B cell (primary cell): ENCODE data around the gene GRK5. TPM values are rescaled to one million over a fixed set of nuclear protein-coding genes. Genes with fewer than 3 reads are reported as not detected.
"Not testable (repeated sequence)": the region's sequence is repeated elsewhere in the genome, so short reads cannot be mapped to it uniquely, and the experiment has no call there.

Experiments
- ATAC-seq: fragments of 200-7000 bp; cut with Tn5 transposase; one replicate; pipeline ENCODE4 v1.10.0; 2021; ENCODE audit warnings: low read depth, mild to moderate bottlenecking, moderate number of reproducible peaks, moderate library complexity
- CTCF ChIA-PET: fragments of 350-600 bp; sonication (Branson Sonifier 250); formaldehyde crosslinking; loops from one replicate; lab custom pipeline; 2021; ENCODE audit warnings: antibody characterized with exemption, inconsistent platforms; lab: Charles Lee
- POLR2A ChIA-PET: fragments of 350-600 bp; sonication (Branson Sonifier 250); formaldehyde crosslinking; loops from one replicate; lab custom pipeline; 2021; ENCODE audit warnings: antibody characterized with exemption; lab: Charles Lee
- DNase-seq: peaks from one replicate; pipeline ENCODE4 v3.0.0; 2013
- H2AFZ ChIP-seq: 2 replicates; pipeline ENCODE4 v1.6.1; 2012; ENCODE audit warnings: mild to moderate bottlenecking, low read depth, low read length; ENCODE audit not compliant: insufficient read depth, poor library complexity, severe bottlenecking
- H3K27ac ChIP-seq, 2 donors: 1 replicate in 1 of 2; 2 replicates in 1 of 2; pipeline ENCODE4 v1.5.1; 2012 to 2013; ENCODE audit warnings: low read length in 2 of 2, mild to moderate bottlenecking in 2 of 2, moderate library complexity in 1 of 2
- H3K27me3 ChIP-seq, 4 experiments: fragments of 200-600 bp in 1 of 4; sonication (generic) in 1 of 4; replicated peaks in 1 of 4; 1 replicate in 2 of 4; 2 replicates in 2 of 4; pipeline versions ENCODE4 v1.6.1 to v1.7.0; 2013 to 2016; ENCODE audit warnings: low read length in 3 of 4, mild to moderate bottlenecking in 2 of 4, mixed read lengths in 1 of 4, moderate library complexity in 1 of 4; ENCODE audit not compliant: insufficient read depth in 4 of 4, control insufficient read depth in 3 of 4; ENCODE audit errors: control extremely low read depth in 1 of 4
- H3K36me3 ChIP-seq, 2 experiments: replicated peaks in 1 of 2; 1 replicate in 1 of 2; 2 replicates in 1 of 2; pipeline versions ENCODE4 v1.6.1 to v1.7.1; 2013; ENCODE audit warnings: low read length in 1 of 2; ENCODE audit not compliant: insufficient read depth in 2 of 2, control insufficient read depth in 1 of 2; ENCODE audit errors: control extremely low read depth in 1 of 2, extremely low read depth in 1 of 2
- H3K4me1 ChIP-seq, 2 donors: fragments of 200-600 bp in 1 of 2; sonication (generic) in 1 of 2; 1 replicate in 1 of 2; 2 replicates in 1 of 2; pipeline versions ENCODE4 v1.5.1 to v1.6.1; 2013 to 2017; ENCODE audit warnings: low read length in 2 of 2; ENCODE audit not compliant: control insufficient read depth in 2 of 2, insufficient read depth in 2 of 2
- H3K4me2 ChIP-seq: replicated peaks from 2 replicates; pipeline ENCODE3; 2012; ENCODE audit warnings: mild to moderate bottlenecking, low read depth, low read length; ENCODE audit not compliant: poor library complexity, severe bottlenecking
- H3K4me3 ChIP-seq, 5 experiments: fragments of 200-600 bp in 1 of 5; sonication (generic) in 1 of 5; 1 replicate in 3 of 5; 2 replicates in 2 of 5; pipeline versions ENCODE4 v1.5.1 to v1.7.0; 2011 to 2016; ENCODE audit warnings: low read length in 4 of 5, mild to moderate bottlenecking in 4 of 5, low read depth in 2 of 5, control low read depth in 1 of 5, moderate library complexity in 1 of 5; ENCODE audit not compliant: insufficient read depth in 1 of 5; ENCODE audit errors: control extremely low read depth in 1 of 5, extremely low read depth in 1 of 5
- H3K79me2 ChIP-seq: fragments of 200-600 bp; sonication (generic); one replicate; pipeline ENCODE4 v1.6.0; 2016; ENCODE audit warnings: low read length; ENCODE audit not compliant: control insufficient read depth, insufficient read depth
- H3K9ac ChIP-seq: fragments of 200-600 bp; sonication (generic); 2 replicates; pipeline ENCODE4 v1.6.1; 2017; ENCODE audit warnings: mild to moderate bottlenecking, low read length, moderate library complexity
- H3K9me3 ChIP-seq, 3 donors: one replicate each; pipeline versions ENCODE4 v1.6.1 to v1.7.1; 2013; ENCODE audit warnings: low read length in 2 of 3; ENCODE audit not compliant: control insufficient read depth in 2 of 3, insufficient read depth in 1 of 3; ENCODE audit errors: control extremely low read depth in 1 of 3
- H4K20me1 ChIP-seq: 2 replicates; pipeline ENCODE4 v1.6.0; 2012; ENCODE audit warnings: mild to moderate bottlenecking, low read length; ENCODE audit not compliant: insufficient read depth, control insufficient read depth, poor library complexity, severe bottlenecking
- H3K27ac Mint-ChIP-seq: one replicate; pipeline ENCODE4 v1.8.0; 2021; ENCODE audit warnings: mixed read lengths
- H3K27me3 Mint-ChIP-seq: one replicate; pipeline ENCODE4 v1.8.0; 2021; ENCODE audit warnings: mixed read lengths
- H3K4me1 Mint-ChIP-seq: one replicate; pipeline ENCODE4 v1.8.0; 2021; ENCODE audit warnings: mixed read lengths
- H3K4me3 Mint-ChIP-seq: one replicate; pipeline ENCODE4 v1.8.0; 2021; ENCODE audit warnings: mixed read lengths
- H3K9me3 Mint-ChIP-seq: one replicate; pipeline ENCODE4 v1.8.0; 2022; ENCODE audit warnings: mixed read lengths; ENCODE audit not compliant: insufficient read depth
- EZH2 ChIP-seq: IDR thresholded peaks from 2 replicates; pipeline ENCODE4 v1.6.1; 2012; ENCODE audit warnings: borderline replicate concordance, low read depth, mild to moderate bottlenecking, moderate library complexity, low read length; ENCODE audit not compliant: insufficient read depth, poor library complexity, severe bottlenecking
- WGBS: methylation state at CpG from one replicate; pipeline ENCODE4 v1.1.5; 2013; ENCODE audit warnings: missing lambda C conversion rate; ENCODE audit not compliant: insufficient coverage; 5-methylcytosine and 5-hydroxymethylcytosine counted together
- intact Hi-C: fragments of 100-400 bp; cut with micrococcal nuclease; formaldehyde crosslinking; loops from one replicate; pipeline ENCODE4 v1.10.0; 2022
- polyA plus RNA-seq: library from polyadenylated mRNA; depleted of rRNA; stranded (reverse); fragments of >200 nt; gene quantifications from 2 replicates; pipeline ENCODE4 v1.2.3, GENCODE V29; 2012
- total RNA-seq, 2 donors: library from RNA; stranded (reverse); fragments of 120-200 nt in 1 of 2; gene quantifications; 1 replicate in 1 of 2; 2 replicates in 1 of 2; pipeline versions ENCODE4 v1.2.3 to v1.2.4, GENCODE V29; 2013 to 2022
- TF ChIP-seq, protein P1 (sequence below): fragments of 200-600 bp; IDR thresholded peaks from one replicate; pipeline ENCODE4 v1.8.0; 2022; ENCODE audit warnings: antibody characterized with exemption, mild to moderate bottlenecking

GRK5 gene
- total and polyA plus RNA-seq, 2 donors (not counting 1 experiment from before 2014, with no cell fraction given), result 21.9 to 54.8 TPM

- ATAC-seq, result no peak
- no CpG with 5 or more reads among the region's 7 CpGs for WGBS
Observed at GRCh38 chr10:119231654-119232053, 24.3 kb downstream of the GRK5 start.

GRCh38 chr10:119232439-119232838 is 25.1 kb downstream of the GRK5 start:
- H3K9ac ChIP-seq, intact Hi-C loops, H3K27ac ChIP-seq, DNase-seq, ATAC-seq, H4K20me1 ChIP-seq, H3K27me3 ChIP-seq, H3K36me3 ChIP-seq, H3K4me3 ChIP-seq, H3K27me3 Mint-ChIP-seq, H2AFZ ChIP-seq, H3K4me3 Mint-ChIP-seq, H3K9me3 ChIP-seq, POLR2A ChIA-PET, H3K4me2 ChIP-seq, H3K9me3 Mint-ChIP-seq: not testable (repeated sequence)
- H3K79me2 ChIP-seq, result peaks cover 95% of the 10 kb centered on the region
- WGBS, result no CpG with 5 or more reads among the region's 4 CpGs
- CTCF ChIA-PET, result interaction anchor here (1.1 to 1.9 kb wide), 2 partner anchors 26 to 33 kb away, joined by 3 to 6 read pairs; no protein-coding TSS in a partner anchor
- Mint-ChIP-seq H3K4me1 (peaks cover 62% of the 10 kb centered on the region), H3K27ac (peak overlapping the region; percentile 5)
- H3K4me1 ChIP-seq, result peaks cover 9 to 12% of the 10 kb centered on the region in 2 donors

More at GRCh38 chr10:119231654-119232053, 24.3 kb downstream of the GRK5 start:
- Histone ChIP-seq H3K36me3 (peaks cover 0 to 2% of the 10 kb centered on the region in 2 experiments), H2AFZ (no peak overlapping the region), H3K79me2 (peaks cover 96% of the 10 kb centered on the region), H4K20me1 (peaks cover 7% of the 10 kb centered on the region), H3K9ac (no peak overlapping the region), H3K9me3 (peaks cover 0 to 9% (median 0%) of the 10 kb centered on the region in 3 donors), H3K4me3 (no peak overlapping the region), H3K4me2 (no peak overlapping the region), H3K4me1 (peaks cover 7 to 9% of the 10 kb centered on the region in 2 donors), H3K27ac (no peak overlapping the region), H3K27me3 (no peaks in the 10 kb centered on the region)
- no peaks in the 10 kb centered on the region for H3K27me3 Mint-ChIP-seq
- TF ChIP-seq EZH2, result no peak
- TF ChIP-seq, protein P1, sequence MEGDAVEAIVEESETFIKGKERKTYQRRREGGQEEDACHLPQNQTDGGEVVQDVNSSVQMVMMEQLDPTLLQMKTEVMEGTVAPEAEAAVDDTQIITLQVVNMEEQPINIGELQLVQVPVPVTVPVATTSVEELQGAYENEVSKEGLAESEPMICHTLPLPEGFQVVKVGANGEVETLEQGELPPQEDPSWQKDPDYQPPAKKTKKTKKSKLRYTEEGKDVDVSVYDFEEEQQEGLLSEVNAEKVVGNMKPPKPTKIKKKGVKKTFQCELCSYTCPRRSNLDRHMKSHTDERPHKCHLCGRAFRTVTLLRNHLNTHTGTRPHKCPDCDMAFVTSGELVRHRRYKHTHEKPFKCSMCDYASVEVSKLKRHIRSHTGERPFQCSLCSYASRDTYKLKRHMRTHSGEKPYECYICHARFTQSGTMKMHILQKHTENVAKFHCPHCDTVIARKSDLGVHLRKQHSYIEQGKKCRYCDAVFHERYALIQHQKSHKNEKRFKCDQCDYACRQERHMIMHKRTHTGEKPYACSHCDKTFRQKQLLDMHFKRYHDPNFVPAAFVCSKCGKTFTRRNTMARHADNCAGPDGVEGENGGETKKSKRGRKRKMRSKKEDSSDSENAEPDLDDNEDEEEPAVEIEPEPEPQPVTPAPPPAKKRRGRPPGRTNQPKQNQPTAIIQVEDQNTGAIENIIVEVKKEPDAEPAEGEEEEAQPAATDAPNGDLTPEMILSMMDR, result no peak
- intact Hi-C loops, result no loop called here
- ChIA-PET CTCF (no interaction called here), POLR2A (no interaction called here)
- no peak overlapping the region for H3K27ac Mint-ChIP-seq
- DNase-seq, result peak; percentile 32
- H3K9me3 Mint-ChIP-seq, result no peaks in the 10 kb centered on the region
- H3K4me3 Mint-ChIP-seq, result no peak overlapping the region
- peaks cover 54% of the 10 kb centered on the region for H3K4me1 Mint-ChIP-seq
